HG02840 (cell line): ENCODE data around the gene PKN1.
"Not testable (repeated sequence)": the region's sequence is repeated elsewhere in the genome, so short reads cannot be mapped to it uniquely, and the experiment has no call there.

Experiments
- ATAC-seq: cut with Tn5 transposase; IDR thresholded peaks from one replicate; pipeline ENCODE4 v1.9.1; 2021; ENCODE audit warnings: mild to moderate bottlenecking, moderate library complexity, moderate number of reproducible peaks; ENCODE audit not compliant: unreplicated experiment, low FRiP score

Gene PKN1

GRCh38 chr19:14478113-14478545 is 45.0 kb downstream of the PKN1 start:
- no peak for ATAC-seq

GRCh38 chr19:14479309-14479974 is 46.3 kb downstream of the PKN1 start:
- no peak for ATAC-seq

- no peak for ATAC-seq
Measured at GRCh38 chr19:14479975-14480699, 47.0 kb downstream of the PKN1 start.

GRCh38 chr19:14480700-14481079 is 47.6 kb downstream of the PKN1 start:
- ATAC-seq, result no peak

- no peak for ATAC-seq
Measured at GRCh38 chr19:14482172-14482941, 49.3 kb downstream of the PKN1 start.

GRCh38 chr19:14487370-14488125 is 54.4 kb downstream of the PKN1 start:
- no peak for ATAC-seq

GRCh38 chr19:14492756-14493337 is 59.7 kb downstream of the PKN1 start:
- no peak for ATAC-seq

GRCh38 chr19:14494411-14494810 is 61.3 kb downstream of the PKN1 start:
- ATAC-seq, result no peak

GRCh38 chr19:14494910-14495671 is 62.0 kb downstream of the PKN1 start:
- no peak for ATAC-seq

- no peak for ATAC-seq
Measured at GRCh38 chr19:14495672-14496028, 62.5 kb downstream of the PKN1 start.

- ATAC-seq, result peak; percentile 54
Measured at GRCh38 chr19:14496029-14496833, 63.1 kb downstream of the PKN1 start, which contains the start of gene GIPC1. TSS of gene GIPC1 (minus strand) at chr19:14496127. CDS start at chr19:14482976, 13,151 bp downstream.

- no peak for ATAC-seq
Measured at GRCh38 chr19:14496834-14497227, 63.7 kb downstream of the PKN1 start.

- ATAC-seq, result no peak
Measured at GRCh38 chr19:14497228-14497921, 64.3 kb downstream of the PKN1 start.

- ATAC-seq, result no peak
Measured at GRCh38 chr19:14502334-14503092, 69.4 kb downstream of the PKN1 start.

- no peak for ATAC-seq
Measured at GRCh38 chr19:14503285-14503684, 70.2 kb downstream of the PKN1 start.

- not testable (repeated sequence) for ATAC-seq
Measured at GRCh38 chr19:14504575-14504974, 71.5 kb downstream of the PKN1 start.

- ATAC-seq, result no peak
Measured at GRCh38 chr19:14505488-14506239, 72.6 kb downstream of the PKN1 start.
